B cell (primary cell): ENCODE measurements around the gene SCYL2. TPM values are rescaled to one million over a fixed set of nuclear protein-coding genes. Genes with fewer than 3 reads are reported as not detected.

ENCODE experiments used
- ATAC-seq: fragments of 200-7000 bp; cut with Tn5 transposase; one replicate; pipeline ENCODE4 v1.10.0; 2021; ENCODE audit warnings: low read depth, mild to moderate bottlenecking, moderate number of reproducible peaks, moderate library complexity
- CTCF ChIA-PET: fragments of 350-600 bp; sonication (Branson Sonifier 250); formaldehyde crosslinking; loops from one replicate; lab custom pipeline; 2021; ENCODE audit warnings: antibody characterized with exemption, inconsistent platforms; lab: Charles Lee
- POLR2A ChIA-PET: fragments of 350-600 bp; sonication (Branson Sonifier 250); formaldehyde crosslinking; loops from one replicate; lab custom pipeline; 2021; ENCODE audit warnings: antibody characterized with exemption; lab: Charles Lee
- DNase-seq: peaks from one replicate; pipeline ENCODE4 v3.0.0; 2013
- H2AFZ ChIP-seq: 2 replicates; pipeline ENCODE4 v1.6.1; 2012; ENCODE audit warnings: mild to moderate bottlenecking, low read depth, low read length; ENCODE audit not compliant: insufficient read depth, poor library complexity, severe bottlenecking
- H3K27ac ChIP-seq, 2 donors: 1 replicate in 1 of 2; 2 replicates in 1 of 2; pipeline ENCODE4 v1.5.1; 2012 to 2013; ENCODE audit warnings: low read length in 2 of 2, mild to moderate bottlenecking in 2 of 2, moderate library complexity in 1 of 2
- H3K27me3 ChIP-seq, 4 experiments: fragments of 200-600 bp in 1 of 4; sonication (generic) in 1 of 4; replicated peaks in 1 of 4; 1 replicate in 2 of 4; 2 replicates in 2 of 4; pipeline versions ENCODE4 v1.6.1 to v1.7.0; 2013 to 2016; ENCODE audit warnings: low read length in 3 of 4, mild to moderate bottlenecking in 2 of 4, mixed read lengths in 1 of 4, moderate library complexity in 1 of 4; ENCODE audit not compliant: insufficient read depth in 4 of 4, control insufficient read depth in 3 of 4; ENCODE audit errors: control extremely low read depth in 1 of 4
- H3K36me3 ChIP-seq, 2 experiments: replicated peaks in 1 of 2; 1 replicate in 1 of 2; 2 replicates in 1 of 2; pipeline versions ENCODE4 v1.6.1 to v1.7.1; 2013; ENCODE audit warnings: low read length in 1 of 2; ENCODE audit not compliant: insufficient read depth in 2 of 2, control insufficient read depth in 1 of 2; ENCODE audit errors: control extremely low read depth in 1 of 2, extremely low read depth in 1 of 2
- H3K4me1 ChIP-seq, 2 donors: fragments of 200-600 bp in 1 of 2; sonication (generic) in 1 of 2; 1 replicate in 1 of 2; 2 replicates in 1 of 2; pipeline versions ENCODE4 v1.5.1 to v1.6.1; 2013 to 2017; ENCODE audit warnings: low read length in 2 of 2; ENCODE audit not compliant: control insufficient read depth in 2 of 2, insufficient read depth in 2 of 2
- H3K4me2 ChIP-seq: replicated peaks from 2 replicates; pipeline ENCODE3; 2012; ENCODE audit warnings: mild to moderate bottlenecking, low read depth, low read length; ENCODE audit not compliant: poor library complexity, severe bottlenecking
- H3K4me3 ChIP-seq, 5 experiments: fragments of 200-600 bp in 1 of 5; sonication (generic) in 1 of 5; 1 replicate in 3 of 5; 2 replicates in 2 of 5; pipeline versions ENCODE4 v1.5.1 to v1.7.0; 2011 to 2016; ENCODE audit warnings: low read length in 4 of 5, mild to moderate bottlenecking in 4 of 5, low read depth in 2 of 5, control low read depth in 1 of 5, moderate library complexity in 1 of 5; ENCODE audit not compliant: insufficient read depth in 1 of 5; ENCODE audit errors: control extremely low read depth in 1 of 5, extremely low read depth in 1 of 5
- H3K79me2 ChIP-seq: fragments of 200-600 bp; sonication (generic); one replicate; pipeline ENCODE4 v1.6.0; 2016; ENCODE audit warnings: low read length; ENCODE audit not compliant: control insufficient read depth, insufficient read depth
- H3K9ac ChIP-seq: fragments of 200-600 bp; sonication (generic); 2 replicates; pipeline ENCODE4 v1.6.1; 2017; ENCODE audit warnings: mild to moderate bottlenecking, low read length, moderate library complexity
- H3K9me3 ChIP-seq, 3 donors: one replicate each; pipeline versions ENCODE4 v1.6.1 to v1.7.1; 2013; ENCODE audit warnings: low read length in 2 of 3; ENCODE audit not compliant: control insufficient read depth in 2 of 3, insufficient read depth in 1 of 3; ENCODE audit errors: control extremely low read depth in 1 of 3
- H4K20me1 ChIP-seq: 2 replicates; pipeline ENCODE4 v1.6.0; 2012; ENCODE audit warnings: mild to moderate bottlenecking, low read length; ENCODE audit not compliant: insufficient read depth, control insufficient read depth, poor library complexity, severe bottlenecking
- H3K27ac Mint-ChIP-seq: one replicate; pipeline ENCODE4 v1.8.0; 2021; ENCODE audit warnings: mixed read lengths
- H3K27me3 Mint-ChIP-seq: one replicate; pipeline ENCODE4 v1.8.0; 2021; ENCODE audit warnings: mixed read lengths
- H3K4me1 Mint-ChIP-seq: one replicate; pipeline ENCODE4 v1.8.0; 2021; ENCODE audit warnings: mixed read lengths
- H3K4me3 Mint-ChIP-seq: one replicate; pipeline ENCODE4 v1.8.0; 2021; ENCODE audit warnings: mixed read lengths
- H3K9me3 Mint-ChIP-seq: one replicate; pipeline ENCODE4 v1.8.0; 2022; ENCODE audit warnings: mixed read lengths; ENCODE audit not compliant: insufficient read depth
- EZH2 ChIP-seq: IDR thresholded peaks from 2 replicates; pipeline ENCODE4 v1.6.1; 2012; ENCODE audit warnings: borderline replicate concordance, low read depth, mild to moderate bottlenecking, moderate library complexity, low read length; ENCODE audit not compliant: insufficient read depth, poor library complexity, severe bottlenecking
- WGBS: methylation state at CpG from one replicate; pipeline ENCODE4 v1.1.5; 2013; ENCODE audit warnings: missing lambda C conversion rate; ENCODE audit not compliant: insufficient coverage; 5-methylcytosine and 5-hydroxymethylcytosine counted together
- intact Hi-C: fragments of 100-400 bp; cut with micrococcal nuclease; formaldehyde crosslinking; loops from one replicate; pipeline ENCODE4 v1.10.0; 2022
- polyA plus RNA-seq: library from polyadenylated mRNA; depleted of rRNA; stranded (reverse); fragments of >200 nt; gene quantifications from 2 replicates; pipeline ENCODE4 v1.2.3, GENCODE V29; 2012
- total RNA-seq, 2 donors: library from RNA; stranded (reverse); fragments of 120-200 nt in 1 of 2; gene quantifications; 1 replicate in 1 of 2; 2 replicates in 1 of 2; pipeline versions ENCODE4 v1.2.3 to v1.2.4, GENCODE V29; 2013 to 2022
- TF ChIP-seq, protein P1 (sequence below): fragments of 200-600 bp; IDR thresholded peaks from one replicate; pipeline ENCODE4 v1.8.0; 2022; ENCODE audit warnings: antibody characterized with exemption, mild to moderate bottlenecking

SCYL2 gene
- total and polyA plus RNA-seq, 2 donors (not counting 1 experiment from before 2014, with no cell fraction given), result 8.8 to 38.4 TPM

GRCh38 chr12:100346660-100347059 lies 79.7 kb downstream of the SCYL2 start:
- Histone ChIP-seq H3K36me3 (no peaks in the 10 kb centered on the region), H3K9ac (no peak overlapping the region), H4K20me1 (no peaks in the 10 kb centered on the region), H3K4me3 (no peak overlapping the region), H3K4me2 (no peak overlapping the region), H3K9me3 (no peaks in the 10 kb centered on the region), H3K27me3 (no peaks in the 10 kb centered on the region), H3K4me1 (no peaks in the 10 kb centered on the region), H2AFZ (no peak overlapping the region), H3K79me2 (no peaks in the 10 kb centered on the region), H3K27ac (no peak overlapping the region)
- TF ChIP-seq, protein P1, sequence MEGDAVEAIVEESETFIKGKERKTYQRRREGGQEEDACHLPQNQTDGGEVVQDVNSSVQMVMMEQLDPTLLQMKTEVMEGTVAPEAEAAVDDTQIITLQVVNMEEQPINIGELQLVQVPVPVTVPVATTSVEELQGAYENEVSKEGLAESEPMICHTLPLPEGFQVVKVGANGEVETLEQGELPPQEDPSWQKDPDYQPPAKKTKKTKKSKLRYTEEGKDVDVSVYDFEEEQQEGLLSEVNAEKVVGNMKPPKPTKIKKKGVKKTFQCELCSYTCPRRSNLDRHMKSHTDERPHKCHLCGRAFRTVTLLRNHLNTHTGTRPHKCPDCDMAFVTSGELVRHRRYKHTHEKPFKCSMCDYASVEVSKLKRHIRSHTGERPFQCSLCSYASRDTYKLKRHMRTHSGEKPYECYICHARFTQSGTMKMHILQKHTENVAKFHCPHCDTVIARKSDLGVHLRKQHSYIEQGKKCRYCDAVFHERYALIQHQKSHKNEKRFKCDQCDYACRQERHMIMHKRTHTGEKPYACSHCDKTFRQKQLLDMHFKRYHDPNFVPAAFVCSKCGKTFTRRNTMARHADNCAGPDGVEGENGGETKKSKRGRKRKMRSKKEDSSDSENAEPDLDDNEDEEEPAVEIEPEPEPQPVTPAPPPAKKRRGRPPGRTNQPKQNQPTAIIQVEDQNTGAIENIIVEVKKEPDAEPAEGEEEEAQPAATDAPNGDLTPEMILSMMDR, result no peak
- no peak for TF ChIP-seq EZH2
- CTCF ChIA-PET, result interaction anchor here (0.7 kb wide), 1 partner anchor 558 kb away, joined by 4 read pairs; no protein-coding TSS in a partner anchor
- no peak for ATAC-seq
- no peak for DNase-seq
- 40% methylated on average over 1 of the region's 3 CpGs for WGBS
- Mint-ChIP-seq H3K4me3 (no peak overlapping the region), H3K4me1 (no peaks in the 10 kb centered on the region), H3K27me3 (no peaks in the 10 kb centered on the region), H3K27ac (no peak overlapping the region), H3K9me3 (no peaks in the 10 kb centered on the region)
- intact Hi-C loops, result no loop called here
- POLR2A ChIA-PET, result interaction anchor here (0.7 kb wide), 1 partner anchor 53 kb away, joined by 8 read pairs; no protein-coding TSS in a partner anchor

DNA sequence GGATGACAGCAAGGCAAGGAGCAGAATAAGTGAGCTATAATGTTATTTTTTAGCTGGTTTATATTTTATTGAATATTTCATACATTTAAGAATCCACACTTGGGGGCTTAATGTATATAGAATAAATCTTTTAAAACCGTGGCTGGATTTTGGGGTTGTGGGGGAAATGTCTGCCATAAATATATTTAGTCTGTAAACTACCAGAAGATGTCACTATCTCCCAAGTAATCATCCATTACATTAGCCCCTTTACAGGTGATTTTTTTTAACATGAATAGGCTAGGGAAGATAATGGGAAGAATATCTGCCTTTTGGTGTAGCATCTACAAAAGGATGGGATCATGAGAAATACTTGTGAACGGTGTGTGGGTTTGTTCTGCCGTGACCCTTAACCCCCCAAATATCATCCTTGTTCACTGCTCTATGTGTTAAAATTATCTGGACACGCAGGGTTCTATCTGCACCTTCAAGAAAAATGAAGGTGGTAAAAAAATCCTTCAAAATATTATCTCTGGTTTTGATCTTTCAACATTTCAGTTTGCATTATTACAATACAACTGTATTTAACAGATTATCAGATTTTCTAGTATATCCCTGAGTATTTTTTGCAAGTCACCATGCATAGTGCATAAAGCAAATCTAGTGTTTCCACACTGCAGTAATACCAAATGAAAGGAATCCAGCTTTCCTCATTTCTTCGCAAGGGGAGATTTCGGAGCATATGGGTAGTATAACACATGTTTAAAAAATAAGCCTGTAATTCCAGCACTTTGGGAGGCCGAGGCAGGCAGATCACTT lies 81.9 kb downstream of the SCYL2 start:
- no peaks in the 10 kb centered on the region for H3K9me3 Mint-ChIP-seq
- TF ChIP-seq EZH2, result no peak
- TF ChIP-seq, protein P1, result no peak
- H3K9ac ChIP-seq, result no peak overlapping the region
- H3K27ac Mint-ChIP-seq, result no peak overlapping the region
- POLR2A ChIA-PET, result no interaction called here
- CTCF ChIA-PET, result no interaction called here
- H3K27me3 Mint-ChIP-seq, result peaks cover 7% of the 10 kb centered on the region
- no peaks in the 10 kb centered on the region for H3K36me3 ChIP-seq
- no peaks in the 10 kb centered on the region for H3K9me3 ChIP-seq
- no peak overlapping the region for H3K4me3 Mint-ChIP-seq
- H4K20me1 ChIP-seq, result no peaks in the 10 kb centered on the region
- H3K4me1 ChIP-seq, result no peaks in the 10 kb centered on the region
- ATAC-seq (no peak), DNase-seq (no peak)
- no peaks in the 10 kb centered on the region for H3K27me3 ChIP-seq
- no peak overlapping the region for H3K27ac ChIP-seq
- H3K4me3 ChIP-seq, result no peak overlapping the region
- WGBS, result 100% methylated on average over 1 of the region's 7 CpGs
- intact Hi-C loops, result no loop called here
- H3K4me1 Mint-ChIP-seq, result no peaks in the 10 kb centered on the region
- H3K79me2 ChIP-seq, result no peaks in the 10 kb centered on the region
- no peak overlapping the region for H3K4me2 ChIP-seq
- no peak overlapping the region for H2AFZ ChIP-seq
